Loucy (cell line): Measurements from ENCODE around the gene FAF1.

Experiments
- CTCF ChIP-seq: fragments of 200-600 bp; sonication (generic); conservative IDR thresholded peaks from 2 replicates; pipeline ENCODE4 v1.5.1; 2014; ENCODE audit warnings: mild to moderate bottlenecking, antibody characterized with exemption, low read length
- EZH2phosphoT487 ChIP-seq: fragments of 200-600 bp; IDR thresholded peaks from 2 replicates; pipeline ENCODE4 v1.6.1; 2018; ENCODE audit warnings: antibody characterized with exemption, mild to moderate bottlenecking, moderate library complexity, borderline replicate concordance

GRCh38 chr1:50438945-50439344 lies 521.1 kb downstream of the FAF1 start:
- TF ChIP-seq CTCF (peak; percentile 23; the same call in 1 of the 2 replicates), EZH2phosphoT487 (no peak)
